WTC11 (cell line): ENCODE measurements around the gene KIRREL3.

Experiments
- SOX15 ChIP-seq: fragments of 250-450 bp; sonication (Bioruptor Pico); IDR thresholded peaks from 2 replicates; pipeline ENCODE4 v1.9.0; 2021; ENCODE audit warnings: mild to moderate bottlenecking
- TF ChIP-seq, protein P1 (sequence below): fragments of 200-600 bp; IDR thresholded peaks from 2 replicates; pipeline ENCODE4 v1.8.0; 2022; ENCODE audit warnings: antibody characterized with exemption

DNA sequence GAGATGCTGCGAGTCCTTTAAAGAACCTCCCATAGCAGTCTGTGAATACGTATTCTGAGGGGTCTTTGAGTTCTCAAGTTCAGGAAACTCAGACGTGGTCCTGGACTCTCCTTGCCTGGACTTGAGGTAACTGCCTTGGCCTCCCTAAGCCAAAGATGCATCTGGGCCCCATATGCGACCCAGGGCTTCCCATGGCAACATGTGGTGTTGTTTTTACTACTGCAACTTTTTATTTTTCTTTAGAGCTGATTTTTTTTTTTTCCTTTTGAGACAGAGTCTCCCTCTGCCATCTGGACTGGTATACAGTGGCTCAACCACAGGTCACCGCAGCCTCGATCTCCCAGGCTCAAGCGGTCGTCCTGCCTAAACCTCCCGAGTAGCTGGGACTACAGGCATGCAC is 324.0 kb downstream of the KIRREL3 start:
- TF ChIP-seq, protein P1, sequence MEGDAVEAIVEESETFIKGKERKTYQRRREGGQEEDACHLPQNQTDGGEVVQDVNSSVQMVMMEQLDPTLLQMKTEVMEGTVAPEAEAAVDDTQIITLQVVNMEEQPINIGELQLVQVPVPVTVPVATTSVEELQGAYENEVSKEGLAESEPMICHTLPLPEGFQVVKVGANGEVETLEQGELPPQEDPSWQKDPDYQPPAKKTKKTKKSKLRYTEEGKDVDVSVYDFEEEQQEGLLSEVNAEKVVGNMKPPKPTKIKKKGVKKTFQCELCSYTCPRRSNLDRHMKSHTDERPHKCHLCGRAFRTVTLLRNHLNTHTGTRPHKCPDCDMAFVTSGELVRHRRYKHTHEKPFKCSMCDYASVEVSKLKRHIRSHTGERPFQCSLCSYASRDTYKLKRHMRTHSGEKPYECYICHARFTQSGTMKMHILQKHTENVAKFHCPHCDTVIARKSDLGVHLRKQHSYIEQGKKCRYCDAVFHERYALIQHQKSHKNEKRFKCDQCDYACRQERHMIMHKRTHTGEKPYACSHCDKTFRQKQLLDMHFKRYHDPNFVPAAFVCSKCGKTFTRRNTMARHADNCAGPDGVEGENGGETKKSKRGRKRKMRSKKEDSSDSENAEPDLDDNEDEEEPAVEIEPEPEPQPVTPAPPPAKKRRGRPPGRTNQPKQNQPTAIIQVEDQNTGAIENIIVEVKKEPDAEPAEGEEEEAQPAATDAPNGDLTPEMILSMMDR: no peak
- TF ChIP-seq SOX15 (CRISPR knock-in tag): no peak
